Fibroblast of the aortic adventitia (primary cell): ENCODE data around the gene AFM. TPM values are rescaled to one million over a fixed set of nuclear protein-coding genes. Genes with fewer than 3 reads are reported as not detected.

Source experiments
- DNase-seq: peaks from one replicate; pipeline ENCODE4 v3.0.0-alpha.2; 2010; ENCODE audit warnings: low read depth
- H3K4me3 ChIP-seq: 2 replicates; pipeline ENCODE4 v1.5.1; 2011; ENCODE audit warnings: low read depth, mild to moderate bottlenecking, control low read depth, low read length, moderate library complexity
- total RNA-seq: library from RNA; depleted of rRNA; stranded (reverse); fragments of >200 nt; gene quantifications from 2 replicates; pipeline ENCODE4 v1.2.3, GENCODE V29; 2012; ENCODE audit warnings: low replicate concordance
- TF ChIP-seq, protein P1 (sequence below): IDR thresholded peaks from 2 replicates; pipeline ENCODE4 v1.5.1; 2011; ENCODE audit warnings: mild to moderate bottlenecking, low read length, control low read depth, inconsistent platforms; ENCODE audit not compliant: insufficient read depth

AFM gene
- total RNA-seq, 1 donor, result not detected

- TF ChIP-seq, protein P1, sequence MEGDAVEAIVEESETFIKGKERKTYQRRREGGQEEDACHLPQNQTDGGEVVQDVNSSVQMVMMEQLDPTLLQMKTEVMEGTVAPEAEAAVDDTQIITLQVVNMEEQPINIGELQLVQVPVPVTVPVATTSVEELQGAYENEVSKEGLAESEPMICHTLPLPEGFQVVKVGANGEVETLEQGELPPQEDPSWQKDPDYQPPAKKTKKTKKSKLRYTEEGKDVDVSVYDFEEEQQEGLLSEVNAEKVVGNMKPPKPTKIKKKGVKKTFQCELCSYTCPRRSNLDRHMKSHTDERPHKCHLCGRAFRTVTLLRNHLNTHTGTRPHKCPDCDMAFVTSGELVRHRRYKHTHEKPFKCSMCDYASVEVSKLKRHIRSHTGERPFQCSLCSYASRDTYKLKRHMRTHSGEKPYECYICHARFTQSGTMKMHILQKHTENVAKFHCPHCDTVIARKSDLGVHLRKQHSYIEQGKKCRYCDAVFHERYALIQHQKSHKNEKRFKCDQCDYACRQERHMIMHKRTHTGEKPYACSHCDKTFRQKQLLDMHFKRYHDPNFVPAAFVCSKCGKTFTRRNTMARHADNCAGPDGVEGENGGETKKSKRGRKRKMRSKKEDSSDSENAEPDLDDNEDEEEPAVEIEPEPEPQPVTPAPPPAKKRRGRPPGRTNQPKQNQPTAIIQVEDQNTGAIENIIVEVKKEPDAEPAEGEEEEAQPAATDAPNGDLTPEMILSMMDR, result no peak
- no peak overlapping the region for H3K4me3 ChIP-seq
- no peak for DNase-seq
Observed at GRCh38 chr4:73440653-73441052, 40.9 kb upstream of the AFM start.

GRCh38 chr4:73442275-73442674 lies 39.3 kb upstream of the AFM start:
- TF ChIP-seq, protein P1, result no peak
- DNase-seq, result no peak
- H3K4me3 ChIP-seq, result no peak overlapping the region

DNA sequence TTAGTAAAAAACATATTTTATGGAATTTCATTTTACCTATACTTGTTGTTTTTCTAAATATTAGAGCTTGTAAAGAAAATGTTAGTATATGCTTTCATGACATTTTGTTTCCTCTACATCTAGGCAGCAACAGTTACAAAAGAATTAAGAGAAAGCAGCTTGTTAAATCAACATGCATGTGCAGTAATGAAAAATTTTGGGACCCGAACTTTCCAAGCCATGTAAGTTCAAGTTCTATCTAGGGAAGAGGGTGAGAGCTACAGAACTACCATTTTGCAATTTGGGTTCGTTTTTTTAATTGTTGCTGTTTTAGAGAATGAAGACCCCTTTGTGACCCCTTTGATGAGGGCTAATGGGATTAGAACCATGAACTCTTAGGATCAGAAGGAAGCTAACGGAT lies 38.3 kb upstream of the AFM start:
- H3K4me3 ChIP-seq, result no peak overlapping the region
- TF ChIP-seq, protein P1, result no peak
- DNase-seq, result no peak

GRCh38 chr4:73445383-73446335 lies 35.9 kb upstream of the AFM start:
- H3K4me3 ChIP-seq, result no peak overlapping the region
- no peak for DNase-seq
- TF ChIP-seq, protein P1, result no peak

DNA sequence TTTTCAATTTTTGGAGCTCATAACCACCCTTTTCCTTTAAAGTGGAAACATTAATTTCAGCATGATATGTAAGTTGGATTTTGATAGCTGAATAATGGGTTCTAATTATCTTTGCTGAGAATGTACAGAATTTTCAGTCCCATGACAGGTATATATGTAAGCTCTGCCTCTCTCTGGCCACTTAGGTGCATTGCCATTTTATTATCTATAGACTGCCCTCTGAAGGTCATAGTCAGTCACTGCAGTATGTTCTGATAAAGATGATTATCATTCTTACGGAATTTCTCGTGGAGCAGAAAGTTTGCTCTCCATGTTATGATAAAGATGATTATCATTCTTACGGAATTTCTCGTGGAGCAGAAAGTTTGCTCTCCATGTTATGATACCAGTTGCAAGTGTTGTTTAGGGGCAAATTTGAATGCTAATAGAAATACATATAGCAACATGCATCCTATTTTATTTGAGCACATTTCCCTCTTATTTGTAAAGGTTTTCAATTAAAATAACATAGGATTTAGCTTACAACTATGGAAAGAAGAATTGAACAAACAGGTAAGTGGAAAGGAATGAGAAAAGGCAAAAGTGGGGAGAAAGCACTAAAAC lies 35.1 kb upstream of the AFM start:
- TF ChIP-seq, protein P1, result peak; percentile 77
- DNase-seq, result peak; percentile 65
- H3K4me3 ChIP-seq, result no peak overlapping the region

DNA sequence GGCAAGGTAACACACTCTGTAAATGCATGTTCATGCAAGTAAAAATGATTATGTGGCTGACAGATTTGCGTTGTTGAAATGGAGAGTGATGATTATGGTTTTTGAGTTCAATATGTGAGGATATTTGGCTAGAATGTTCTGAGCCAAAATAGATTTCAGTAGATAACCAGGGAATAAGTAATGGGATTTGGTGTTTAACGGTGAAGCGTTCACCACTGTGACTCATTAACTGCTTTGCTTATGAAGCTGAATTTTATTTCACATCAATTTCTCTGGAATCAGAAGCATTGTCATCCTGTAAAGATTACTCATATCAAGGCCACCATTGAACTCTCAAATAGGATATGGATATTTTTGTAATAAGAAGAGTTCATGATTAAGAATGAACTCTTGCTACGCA lies 33.9 kb upstream of the AFM start:
- H3K4me3 ChIP-seq, result no peak overlapping the region
- TF ChIP-seq, protein P1, result no peak
- peak; percentile 39 for DNase-seq
